Ectodermal cell (in vitro differentiated cells): ENCODE measurements around the gene PNPLA6.

Experiments used
- H3K27ac ChIP-seq: 2 replicates; pipeline ENCODE4 v1.7.0; 2013; ENCODE audit warnings: mild to moderate bottlenecking, low read depth, low read length; ENCODE audit not compliant: insufficient read depth, poor library complexity, severe bottlenecking
- H3K27me3 ChIP-seq: 2 replicates; pipeline ENCODE4 v1.7.0; 2013; ENCODE audit warnings: mild to moderate bottlenecking, low read length; ENCODE audit not compliant: insufficient read depth, control insufficient read depth, poor library complexity, severe bottlenecking
- H3K36me3 ChIP-seq: one replicate; pipeline ENCODE4 v1.7.0; 2013; ENCODE audit warnings: low read length; ENCODE audit not compliant: control insufficient read depth, insufficient read depth
- H3K4me1 ChIP-seq: one replicate; pipeline ENCODE4 v1.7.0; 2013; ENCODE audit warnings: low read length; ENCODE audit not compliant: control insufficient read depth, insufficient read depth
- H3K4me3 ChIP-seq: 2 replicates; pipeline ENCODE4 v1.7.0; 2013; ENCODE audit warnings: low read depth, low read length, control low read depth; ENCODE audit not compliant: insufficient read depth
- H3K9me3 ChIP-seq: 2 replicates; pipeline ENCODE4 v1.7.0; 2013; ENCODE audit warnings: mild to moderate bottlenecking, low read length, moderate library complexity; ENCODE audit not compliant: control insufficient read depth
- WGBS, 2 experiments: methylation state at CpG; one replicate each; pipeline ENCODE4 v1.1.7; 2013; ENCODE audit warnings: missing lambda C conversion rate in 2 of 2; 5-methylcytosine and 5-hydroxymethylcytosine counted together

The PNPLA6 gene

DNA sequence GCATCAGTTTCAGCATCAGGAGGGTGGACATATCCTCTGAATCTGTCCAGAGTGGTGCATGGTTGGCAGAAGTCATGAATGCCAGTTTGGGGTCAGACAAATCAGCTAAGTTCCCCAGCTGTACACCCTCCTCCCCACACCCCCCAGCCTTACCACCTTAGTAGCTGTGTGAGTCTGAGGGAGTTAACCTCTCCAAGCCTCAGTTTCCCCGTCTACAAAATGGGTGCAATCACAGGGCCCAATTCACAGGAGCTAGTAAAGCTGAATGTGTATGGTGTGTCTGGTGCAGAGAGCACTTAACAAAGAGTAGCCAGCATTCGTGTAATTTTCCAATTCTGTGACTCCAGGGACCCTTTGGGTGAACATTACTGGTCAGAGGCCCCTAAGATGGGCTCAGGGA lies 33.0 kb upstream of the PNPLA6 start:
- Histone ChIP-seq H3K27me3 (peaks cover 39% of the 10 kb centered on the region), H3K4me3 (no peak overlapping the region), H3K9me3 (no peaks in the 10 kb centered on the region), H3K27ac (no peak overlapping the region), H3K36me3 (no peaks in the 10 kb centered on the region), H3K4me1 (no peaks in the 10 kb centered on the region)
- 63 to 69% methylated on average over 2 of the region's 2 CpGs for WGBS, 2 experiments

DNA sequence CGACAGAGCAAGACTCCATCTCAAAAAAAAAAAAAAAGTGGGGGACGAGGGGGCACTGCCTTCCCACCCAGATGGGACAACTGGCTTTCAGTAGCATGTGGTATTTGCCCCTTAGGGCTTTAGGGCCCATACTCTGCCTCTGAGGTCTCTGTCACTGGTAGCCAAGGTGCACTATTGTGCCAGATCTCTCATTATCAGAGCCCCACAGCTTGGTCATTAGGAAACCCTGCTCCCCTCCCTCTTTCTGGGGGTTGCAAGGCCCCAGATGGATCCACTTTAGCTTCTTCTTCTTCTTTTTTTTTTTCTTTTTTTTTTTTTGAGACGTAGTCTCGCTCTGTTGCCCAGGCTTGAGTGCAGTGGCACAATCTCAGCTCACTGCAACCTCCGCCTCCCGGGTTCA lies 30.8 kb upstream of the PNPLA6 start:
- no peaks in the 10 kb centered on the region for H3K9me3 ChIP-seq
- no peaks in the 10 kb centered on the region for H3K36me3 ChIP-seq
- no peak overlapping the region for H3K27ac ChIP-seq
- no peaks in the 10 kb centered on the region for H3K4me1 ChIP-seq
- peaks cover 36% of the 10 kb centered on the region for H3K27me3 ChIP-seq
- 93 to 95% methylated on average over 6 of the region's 6 CpGs for WGBS, 2 experiments
- H3K4me3 ChIP-seq = no peak overlapping the region

DNA sequence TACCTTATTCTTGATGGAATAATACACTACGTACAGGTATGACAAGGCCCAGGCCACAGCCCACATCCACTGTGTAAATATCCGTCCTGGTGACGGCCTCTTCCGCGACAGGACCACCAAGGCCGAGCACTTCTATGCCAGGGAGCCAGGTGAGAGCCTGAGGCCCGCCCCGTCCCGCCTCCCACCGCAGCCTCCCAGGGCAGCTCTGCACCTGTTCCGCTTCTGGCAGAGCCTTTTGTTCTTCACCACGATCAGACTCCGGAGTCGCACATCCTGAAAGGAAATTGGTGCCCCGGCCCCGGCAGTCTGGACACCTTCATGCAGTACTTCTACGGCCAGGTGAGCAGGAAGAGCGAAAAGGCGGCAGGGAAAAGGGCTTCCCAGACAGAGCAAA lies 30.2 kb upstream of the PNPLA6 start:
- peaks cover 30% of the 10 kb centered on the region for H3K27me3 ChIP-seq
- no peaks in the 10 kb centered on the region for H3K36me3 ChIP-seq
- H3K27ac ChIP-seq = no peak overlapping the region
- H3K4me1 ChIP-seq = no peaks in the 10 kb centered on the region
- H3K9me3 ChIP-seq = no peaks in the 10 kb centered on the region
- whole genome bisulfite sequencing, 2 experiments = 89 to 90% methylated on average over 19 of the region's 19 CpGs
- no peak overlapping the region for H3K4me3 ChIP-seq

DNA sequence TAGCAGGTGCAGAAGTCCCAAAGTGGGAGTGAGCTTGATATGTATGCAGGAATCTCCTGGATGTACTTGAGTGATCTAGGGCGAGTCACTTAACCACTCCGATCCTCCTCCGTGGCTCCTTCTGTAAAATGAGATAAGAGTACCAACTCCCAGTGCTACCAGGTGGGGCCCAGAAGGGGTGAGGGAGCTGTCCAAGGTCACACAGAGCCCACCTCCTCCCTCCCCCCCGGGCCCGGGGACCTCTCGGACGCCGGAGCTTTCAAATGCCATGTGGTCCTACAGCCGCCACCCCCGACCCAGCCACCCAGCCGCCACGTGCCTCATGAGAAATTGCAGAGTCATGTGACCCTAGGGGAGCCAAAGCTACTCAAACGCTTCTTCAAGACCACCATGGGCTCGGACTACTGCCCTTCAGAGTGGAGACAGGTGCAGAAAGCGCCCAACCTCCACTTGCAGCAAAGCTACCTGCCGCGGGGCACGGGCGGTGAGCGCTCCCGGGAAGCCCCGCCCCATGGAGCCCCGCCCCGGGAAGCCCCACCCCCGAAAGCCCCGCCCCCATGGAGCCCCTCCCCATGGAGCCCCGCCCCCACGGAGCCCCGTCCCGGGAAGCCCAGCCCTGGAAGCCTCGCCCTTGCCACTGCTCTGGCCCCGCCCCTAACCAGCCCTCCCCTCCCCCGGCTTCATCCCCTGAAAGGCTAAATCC lies 29.7 kb upstream of the PNPLA6 start:
- H3K27me3 ChIP-seq = peaks cover 24% of the 10 kb centered on the region
- no peak overlapping the region for H3K27ac ChIP-seq
- no peaks in the 10 kb centered on the region for H3K4me1 ChIP-seq
- 10% methylated on average over 30 to 33 of the region's 33 CpGs for WGBS, 2 experiments
- H3K36me3 ChIP-seq = no peaks in the 10 kb centered on the region
- H3K4me3 ChIP-seq = no peak overlapping the region
- no peaks in the 10 kb centered on the region for H3K9me3 ChIP-seq

DNA sequence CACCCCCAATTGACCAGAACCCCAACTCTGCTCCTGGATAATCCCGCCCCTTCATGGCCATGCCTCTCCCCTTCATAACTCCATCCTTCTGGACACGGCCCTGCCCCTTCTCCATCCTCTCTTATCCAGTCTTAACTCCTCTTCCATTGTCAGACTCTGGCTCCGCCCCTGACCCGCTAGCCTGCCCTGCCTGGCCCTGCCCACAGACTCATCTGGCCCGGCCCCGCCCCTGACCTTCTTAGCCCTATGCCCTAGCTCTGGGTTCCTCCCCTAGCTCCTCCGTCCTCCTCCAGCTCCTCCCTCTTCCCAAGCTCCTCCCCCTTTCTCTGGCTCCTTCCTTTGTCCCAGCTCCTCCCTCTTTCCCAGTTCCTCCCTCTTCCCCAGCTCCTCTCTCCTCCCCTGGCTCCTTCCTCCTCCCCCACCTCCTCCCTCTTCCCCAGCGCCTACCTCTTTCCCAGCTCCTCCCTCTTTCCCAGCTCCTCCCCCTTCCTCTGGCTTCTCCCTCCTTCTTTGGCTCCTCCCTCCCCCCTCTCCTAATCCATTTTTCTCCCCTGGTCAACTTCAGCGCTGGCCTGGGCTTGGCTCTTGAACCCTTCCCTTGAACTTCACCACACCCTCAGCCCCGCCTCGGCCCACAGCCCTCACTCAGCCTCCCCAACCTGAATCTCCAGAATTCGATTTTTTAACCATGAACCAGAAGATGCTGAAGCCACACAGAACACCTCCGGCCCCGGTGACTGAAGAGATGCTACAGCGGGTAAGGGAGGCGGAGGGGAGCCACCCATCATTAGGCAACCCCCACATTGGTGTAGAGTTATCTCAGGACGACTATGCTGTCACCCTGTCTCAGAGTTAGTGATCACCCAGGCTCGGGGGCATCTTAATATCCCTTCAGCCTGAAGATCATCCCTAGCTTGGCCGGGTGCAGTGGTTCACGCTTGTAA lies 28.9 kb upstream of the PNPLA6 start:
- Histone ChIP-seq H3K4me1 (no peaks in the 10 kb centered on the region), H3K27me3 (peaks cover 16% of the 10 kb centered on the region), H3K9me3 (no peaks in the 10 kb centered on the region), H3K4me3 (no peak overlapping the region), H3K27ac (no peak overlapping the region), H3K36me3 (no peaks in the 10 kb centered on the region)
- WGBS, 2 experiments = 52 to 53% methylated on average over 20 of the region's 20 CpGs

DNA sequence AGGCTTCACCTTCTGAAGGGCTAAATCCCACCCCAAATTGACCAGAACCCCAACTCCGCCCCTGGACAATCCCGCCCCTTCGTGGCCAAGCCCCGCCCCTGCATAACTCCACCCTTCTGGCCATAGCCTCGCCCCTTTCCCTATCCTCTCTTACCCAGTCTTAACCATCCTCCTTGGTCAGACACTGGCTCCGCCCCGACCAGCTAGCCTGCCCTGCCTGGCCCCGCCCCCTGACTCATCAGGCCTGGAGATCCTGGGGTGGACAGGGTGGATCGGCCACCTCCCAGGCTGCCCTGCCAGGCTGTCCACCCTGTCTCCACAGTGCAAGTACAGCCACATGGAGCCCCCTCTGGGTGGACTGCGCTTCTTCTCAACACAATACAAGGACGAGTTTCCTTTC lies 27.6 kb upstream of the PNPLA6 start:
- Histone ChIP-seq H3K27ac (no peak overlapping the region), H3K4me3 (no peak overlapping the region), H3K27me3 (peaks cover 9% of the 10 kb centered on the region), H3K36me3 (no peaks in the 10 kb centered on the region), H3K9me3 (no peaks in the 10 kb centered on the region), H3K4me1 (no peaks in the 10 kb centered on the region)
- WGBS, 2 experiments = 55 to 63% methylated on average over 11 of the region's 11 CpGs

DNA sequence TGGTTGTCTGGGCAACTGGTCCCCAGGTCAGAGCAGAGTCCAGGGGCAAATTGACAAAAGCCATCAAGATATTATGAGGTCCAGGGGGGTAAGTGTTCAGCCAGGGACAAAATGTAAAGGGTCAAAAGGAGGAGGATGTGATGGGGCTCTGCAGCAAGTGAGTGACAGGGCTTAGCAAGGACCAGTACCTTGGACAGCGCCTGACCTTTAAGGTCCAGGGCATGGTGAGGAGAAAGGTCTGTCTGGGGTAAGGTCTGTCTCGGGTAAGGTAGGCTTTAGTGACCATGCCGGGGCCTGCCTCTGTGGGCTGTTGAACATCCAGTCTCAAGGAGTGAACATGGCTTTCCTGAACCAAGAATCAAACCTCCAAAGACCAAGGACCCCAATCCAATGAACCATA lies 25.9 kb upstream of the PNPLA6 start:
- 53 to 63% methylated on average over 3 of the region's 3 CpGs for WGBS, 2 experiments
- no peak overlapping the region for H3K4me3 ChIP-seq
- H3K9me3 ChIP-seq = no peaks in the 10 kb centered on the region
- peaks cover 9% of the 10 kb centered on the region for H3K27me3 ChIP-seq
- H3K36me3 ChIP-seq = no peaks in the 10 kb centered on the region
- no peaks in the 10 kb centered on the region for H3K4me1 ChIP-seq
- no peak overlapping the region for H3K27ac ChIP-seq

DNA sequence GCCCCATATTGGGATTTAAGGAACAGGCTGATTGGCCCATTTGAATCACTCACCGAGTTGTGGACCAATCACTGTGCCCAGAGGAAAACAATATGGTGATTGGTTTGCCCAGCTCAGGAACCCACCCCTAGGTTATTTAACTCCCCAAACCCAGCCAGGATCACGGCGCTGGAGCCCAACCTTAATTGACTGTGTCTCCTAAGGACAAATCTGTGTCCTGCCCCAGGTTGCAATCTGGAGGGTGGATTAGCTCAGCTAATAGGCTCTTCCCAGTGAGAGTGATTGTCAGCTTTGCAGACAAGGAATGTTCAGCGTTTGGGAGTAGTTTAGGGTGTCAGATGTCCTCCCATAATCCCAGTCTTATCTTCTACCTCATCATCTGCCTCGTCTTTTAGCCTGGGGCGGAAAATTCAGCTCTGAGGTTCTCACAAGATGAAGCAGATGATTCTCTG lies 23.1 kb upstream of the PNPLA6 start:
- Histone ChIP-seq H3K4me1 (peaks cover 16% of the 10 kb centered on the region), H3K36me3 (no peaks in the 10 kb centered on the region), H3K27me3 (no peaks in the 10 kb centered on the region), H3K9me3 (no peaks in the 10 kb centered on the region), H3K27ac (no peak overlapping the region), H3K4me3 (no peak overlapping the region)
- WGBS, 2 experiments = 74 to 76% methylated on average over 6 of the region's 6 CpGs

DNA sequence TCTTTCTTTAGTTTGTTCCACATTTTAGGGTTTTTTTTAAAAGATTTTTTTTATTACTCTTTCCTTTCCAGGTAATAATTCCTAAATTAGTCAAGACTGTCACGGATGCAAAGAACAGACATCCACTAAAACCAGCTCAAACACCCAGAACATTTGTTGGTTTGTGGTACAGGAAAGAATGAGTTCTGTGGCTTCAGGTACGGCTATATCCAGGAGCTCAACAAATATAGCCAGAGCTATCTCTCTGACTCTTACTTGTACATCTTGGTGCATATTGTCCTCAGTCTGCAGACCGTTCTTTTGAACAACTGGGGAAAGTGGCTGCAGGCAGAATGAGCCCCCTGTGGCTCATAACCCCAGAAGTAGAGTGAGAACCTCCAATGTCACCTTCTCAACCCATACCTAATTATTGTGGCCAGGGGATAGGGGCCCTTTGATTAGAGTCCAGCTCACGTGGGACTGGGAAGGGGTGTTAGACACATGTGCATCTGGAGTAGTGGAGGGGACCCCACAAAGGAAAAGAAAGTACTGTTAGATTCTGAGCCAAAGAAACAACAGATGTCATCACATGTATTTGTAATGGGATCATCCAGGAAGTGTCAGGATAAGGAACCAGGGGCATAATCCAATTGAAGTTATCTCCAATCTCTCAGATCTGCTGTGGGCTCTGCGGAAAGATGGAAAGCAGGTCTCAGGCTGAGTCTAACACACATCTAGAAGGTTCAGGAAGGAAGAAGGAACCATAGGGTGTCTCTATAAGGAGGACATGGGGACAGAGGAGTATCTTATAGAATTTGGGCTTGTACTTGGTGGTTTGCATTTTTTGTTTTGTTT lies 21.5 kb upstream of the PNPLA6 start:
- Histone ChIP-seq H3K9me3 (no peaks in the 10 kb centered on the region), H3K4me3 (no peak overlapping the region), H3K36me3 (no peaks in the 10 kb centered on the region), H3K27me3 (no peaks in the 10 kb centered on the region), H3K27ac (no peak overlapping the region), H3K4me1 (peaks cover 16% of the 10 kb centered on the region)
- WGBS, 2 experiments = 92 to 94% methylated on average over 4 to 5 of the region's 5 CpGs
